Cardiac muscle cell (in vitro differentiated cells and primary cell): ENCODE measurements around the gene HTR5A. TPM values are rescaled to one million over a fixed set of nuclear protein-coding genes. Genes with fewer than 3 reads are reported as not detected.

Experiments
- DNase-seq, 2 donors: peaks; one replicate each; pipeline versions ENCODE4 v3.0.0 to v3.0.0-alpha.2; 2010 to 2017; ENCODE audit warnings: low read depth in 1 of 2, low spot score in 1 of 2
- H3K27ac ChIP-seq: fragments of 200-600 bp; sonication (generic); 2 replicates; pipeline ENCODE4 v1.5.1; 2016
- H3K27me3 ChIP-seq: fragments of 200-600 bp; sonication (generic); 2 replicates; pipeline ENCODE4 v1.6.0; 2016; ENCODE audit warnings: control low read depth
- H3K36me3 ChIP-seq: fragments of 200-600 bp; sonication (generic); 2 replicates; pipeline ENCODE4 v1.5.1; 2016; ENCODE audit warnings: control low read depth
- H3K4me1 ChIP-seq: fragments of 200-600 bp; sonication (generic); 2 replicates; pipeline ENCODE4 v1.8.1; 2017; ENCODE audit warnings: low read depth, mild to moderate bottlenecking, mixed run types
- H3K4me3 ChIP-seq: fragments of 200-600 bp; sonication (generic); 2 replicates; pipeline ENCODE4 v1.5.1; 2016; ENCODE audit warnings: mild to moderate bottlenecking
- H3K9me3 ChIP-seq: fragments of 200-600 bp; sonication (generic); 2 replicates; pipeline ENCODE4 v1.5.1; 2017; ENCODE audit warnings: low read depth, mild to moderate bottlenecking, control low read depth
- CTCF ChIP-seq: IDR thresholded peaks from 2 replicates; pipeline ENCODE4 v1.5.1; 2012; ENCODE audit warnings: low read depth, mild to moderate bottlenecking, low read length
- polyA plus RNA-seq: library from polyadenylated mRNA; unstranded; fragments of >200 nt; fragmentation: Nextera tagmentation; extraction: Ambion mirVana; gene quantifications from 2 replicates; pipeline ENCODE4 v1.2.1, GENCODE V29; 2016
- total RNA-seq: library from RNA; depleted of rRNA; stranded (reverse); fragments of >200 nt; gene quantifications from 2 replicates; pipeline ENCODE4 v1.2.3, GENCODE V29; 2016

HTR5A gene
- total and polyA plus RNA-seq, 2 experiments from 2014 or later = not detected

- TF ChIP-seq CTCF = no peak
- H3K4me3 ChIP-seq = no peak overlapping the region
- no peaks in the 10 kb centered on the region for H3K4me1 ChIP-seq
- H3K36me3 ChIP-seq = no peaks in the 10 kb centered on the region
- H3K27me3 ChIP-seq = no peaks in the 10 kb centered on the region
- no peak for DNase-seq
- H3K27ac ChIP-seq = no peak overlapping the region
- H3K9me3 ChIP-seq = no peaks in the 10 kb centered on the region
Measured at GRCh38 chr7:155106356-155106755, 36.2 kb downstream of the HTR5A start.

GRCh38 chr7:155107126-155107525 is 37.0 kb downstream of the HTR5A start:
- no peak for TF ChIP-seq CTCF
- Histone ChIP-seq H3K27me3 (no peaks in the 10 kb centered on the region), H3K4me3 (no peak overlapping the region), H3K36me3 (no peaks in the 10 kb centered on the region), H3K9me3 (no peaks in the 10 kb centered on the region), H3K27ac (no peak overlapping the region), H3K4me1 (no peaks in the 10 kb centered on the region)
- DNase-seq = no peak

- Histone ChIP-seq H3K9me3 (no peaks in the 10 kb centered on the region), H3K27me3 (no peaks in the 10 kb centered on the region), H3K27ac (no peak overlapping the region), H3K4me1 (no peaks in the 10 kb centered on the region), H3K36me3 (no peaks in the 10 kb centered on the region), H3K4me3 (no peak overlapping the region)
- no peak for DNase-seq
- TF ChIP-seq CTCF = no peak
Measured at GRCh38 chr7:155108144-155108901, 38.2 kb downstream of the HTR5A start.

GRCh38 chr7:155109121-155109520 is 39.0 kb downstream of the HTR5A start:
- Histone ChIP-seq H3K4me3 (no peak overlapping the region), H3K4me1 (no peaks in the 10 kb centered on the region), H3K9me3 (no peaks in the 10 kb centered on the region), H3K36me3 (no peaks in the 10 kb centered on the region), H3K27ac (no peak overlapping the region), H3K27me3 (no peaks in the 10 kb centered on the region)
- no peak for TF ChIP-seq CTCF
- DNase-seq = no peak

GRCh38 chr7:155115288-155115687 is 45.2 kb downstream of the HTR5A start:
- Histone ChIP-seq H3K36me3 (no peaks in the 10 kb centered on the region), H3K9me3 (no peaks in the 10 kb centered on the region), H3K27ac (no peak overlapping the region), H3K27me3 (no peaks in the 10 kb centered on the region), H3K4me1 (no peaks in the 10 kb centered on the region), H3K4me3 (no peak overlapping the region)
- TF ChIP-seq CTCF = no peak
- no peak for DNase-seq
